MM.1S (cell line): ENCODE results near the gene JAKMIP3.

Experiments used
- CTCF ChIP-seq: fragments of 300-600 bp; sonication (generic); IDR thresholded peaks from 2 replicates; pipeline ENCODE4 v1.5.1; 2016; ENCODE audit warnings: antibody characterized with exemption, low read length, mixed read lengths
- EZH2 ChIP-seq: fragments of 300-600 bp; sonication (generic); optimal IDR thresholded peaks from 2 replicates; pipeline ENCODE3; 2017; ENCODE audit warnings: low read depth, mild to moderate bottlenecking, antibody characterized with exemption, low read length, mixed read lengths
- EZH2phosphoT487 ChIP-seq: fragments of 300-600 bp; sonication (generic); IDR thresholded peaks from 2 replicates; pipeline ENCODE4 v1.6.1; 2018; ENCODE audit warnings: antibody characterized with exemption, low read length

GRCh38 chr10:132113766-132114365, 48.1 kb downstream of the JAKMIP3 start:
- no peak for TF ChIP-seq CTCF
- no peak for TF ChIP-seq EZH2
- no peak for TF ChIP-seq EZH2phosphoT487
